ENCODE measurements around the gene POU6F2.

Gene POU6F2

GRCh38 chr7:39069896-39070881 is 92.5 kb downstream of the POU6F2 start:
- no peak for DNase-seq

DNA sequence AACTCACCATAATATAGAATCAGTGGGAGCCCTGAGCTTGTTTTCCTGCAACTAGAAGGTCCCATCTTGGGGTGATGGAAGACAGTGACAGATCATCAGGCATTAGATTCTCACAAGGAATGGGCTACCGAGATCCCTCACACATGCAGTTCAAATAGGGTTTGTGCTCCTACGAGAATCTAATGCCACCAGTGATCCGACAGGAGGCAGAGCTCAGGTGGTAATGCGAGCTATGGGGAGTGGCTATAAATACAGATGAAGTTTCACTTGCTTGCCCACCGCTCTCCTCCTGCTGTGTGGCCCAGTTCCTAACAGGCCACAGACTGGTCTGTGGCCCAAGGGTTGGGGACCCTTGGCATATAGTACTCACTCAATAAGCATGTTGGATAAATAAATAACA is 93.4 kb downstream of the POU6F2 start:
- DNase-seq, result no peak

DNA sequence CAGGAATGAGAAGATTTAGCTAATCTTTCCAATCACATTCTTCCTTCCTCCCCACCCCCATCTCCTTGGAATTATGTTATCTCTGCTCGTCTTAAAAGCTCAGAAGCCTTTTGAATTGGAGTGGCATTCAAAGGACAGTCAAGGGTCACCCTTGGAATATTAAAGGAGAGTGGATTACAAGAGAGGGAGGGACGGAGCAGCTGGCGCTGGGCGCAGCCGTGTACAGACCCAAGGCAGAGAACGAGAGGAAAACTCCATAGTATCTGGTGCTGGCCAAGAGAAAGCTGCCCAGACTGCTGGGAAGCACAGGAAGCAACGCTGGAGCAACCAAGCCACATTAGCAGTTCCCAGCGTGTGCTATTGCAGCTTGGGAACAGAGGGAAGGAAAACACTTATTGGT is 95.7 kb downstream of the POU6F2 start:
- DNase-seq, result no peak

GRCh38 chr7:39075210-39075609 is 97.5 kb downstream of the POU6F2 start:
- no peak for DNase-seq

DNA sequence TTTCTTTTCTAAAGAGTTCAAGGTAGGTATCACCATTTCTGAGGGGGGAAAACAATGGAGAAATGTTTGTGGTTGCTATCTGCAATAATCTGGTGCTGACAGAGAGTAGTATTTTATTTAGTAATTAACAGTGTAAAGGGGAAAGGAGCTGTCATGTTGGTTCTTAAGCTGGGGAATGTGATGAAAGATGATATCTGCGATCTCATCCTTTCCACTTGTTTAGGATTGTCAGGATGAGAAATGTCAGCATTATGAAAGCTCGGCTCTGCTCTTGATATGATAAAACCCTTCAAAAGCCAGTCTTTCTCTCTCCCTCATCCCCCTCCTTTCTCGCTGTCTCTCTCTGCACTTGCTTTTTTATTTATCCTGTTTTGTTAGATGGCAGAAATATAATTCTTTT is 106.1 kb downstream of the POU6F2 start:
- no peak for DNase-seq

- DNase-seq, result no peak
Measured at GRCh38 chr7:39084349-39084748, 106.6 kb downstream of the POU6F2 start.

GRCh38 chr7:39085189-39085588 is 107.5 kb downstream of the POU6F2 start:
- no peak for DNase-seq

DNA sequence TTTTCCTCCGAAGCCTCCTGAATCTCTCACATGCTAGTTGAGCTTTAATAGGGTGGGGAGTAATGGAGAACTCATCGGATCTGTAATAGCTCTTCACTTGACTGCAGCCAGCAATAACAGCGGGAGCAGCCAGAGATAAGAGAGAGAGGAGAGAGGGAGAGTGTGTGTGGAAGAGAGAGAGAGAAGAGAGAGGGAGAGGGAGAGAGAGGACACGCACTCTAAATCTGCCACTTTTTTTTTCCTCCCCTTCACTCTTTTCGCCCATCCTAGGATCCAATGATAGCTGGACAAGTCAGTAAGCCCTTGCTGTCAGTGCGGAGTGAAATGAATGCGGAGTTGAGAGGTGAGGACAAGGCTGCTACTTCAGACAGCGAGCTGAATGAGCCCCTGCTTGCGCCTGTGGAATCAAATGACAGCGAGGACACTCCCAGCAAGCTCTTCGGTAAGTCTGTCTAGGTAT is 107.9 kb downstream of the POU6F2 start:
- no peak for DNase-seq

DNA sequence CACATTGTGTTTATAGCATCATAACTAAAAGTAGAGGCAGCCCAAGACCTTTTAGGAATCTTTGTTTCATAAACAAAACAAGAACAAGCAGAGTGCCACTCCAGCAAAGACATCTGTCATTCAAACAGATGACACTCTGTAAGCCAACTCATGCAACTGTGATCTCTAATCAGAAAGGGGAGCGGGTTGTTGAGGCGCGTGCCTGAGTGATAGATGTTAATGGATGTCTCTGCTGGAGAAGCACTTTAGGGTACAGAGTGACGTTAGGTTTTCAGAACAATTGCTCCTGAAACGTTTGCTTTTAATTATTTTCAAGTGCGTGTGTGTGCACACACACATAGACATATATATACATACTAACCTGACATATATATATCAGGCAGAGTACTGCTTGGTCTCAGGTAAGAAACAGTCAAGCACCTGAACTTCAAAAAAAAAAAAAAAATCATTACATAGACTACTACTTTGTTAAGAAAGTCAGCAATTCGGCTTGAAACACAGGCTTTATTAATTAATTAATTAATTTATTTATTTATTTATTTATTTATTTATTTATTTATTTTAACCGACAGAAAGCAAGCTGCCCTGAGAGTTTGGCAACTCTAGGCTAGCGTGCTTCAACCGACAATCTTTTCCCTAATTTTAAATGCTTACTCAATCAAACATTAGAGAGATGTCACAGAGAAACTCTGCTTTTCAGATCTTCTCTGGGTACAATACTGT is 109.1 kb downstream of the POU6F2 start:
- no peak for DNase-seq

- no peak for DNase-seq
Measured at GRCh38 chr7:39088730-39089593, 111.3 kb downstream of the POU6F2 start.

- DNase-seq, result no peak
Measured at GRCh38 chr7:39091145-39091544, 113.4 kb downstream of the POU6F2 start.

GRCh38 chr7:39091774-39092173 is 114.1 kb downstream of the POU6F2 start:
- no peak for DNase-seq

- no peak for DNase-seq
Measured at GRCh38 chr7:39094731-39095130, 117.0 kb downstream of the POU6F2 start.

GRCh38 chr7:39095875-39096619 is 118.3 kb downstream of the POU6F2 start:
- DNase-seq, result no peak

- no peak for DNase-seq
Measured at GRCh38 chr7:39098506-39098905, 120.8 kb downstream of the POU6F2 start.

- DNase-seq, result no peak
Measured at GRCh38 chr7:39099146-39099545, 121.4 kb downstream of the POU6F2 start.

DNA sequence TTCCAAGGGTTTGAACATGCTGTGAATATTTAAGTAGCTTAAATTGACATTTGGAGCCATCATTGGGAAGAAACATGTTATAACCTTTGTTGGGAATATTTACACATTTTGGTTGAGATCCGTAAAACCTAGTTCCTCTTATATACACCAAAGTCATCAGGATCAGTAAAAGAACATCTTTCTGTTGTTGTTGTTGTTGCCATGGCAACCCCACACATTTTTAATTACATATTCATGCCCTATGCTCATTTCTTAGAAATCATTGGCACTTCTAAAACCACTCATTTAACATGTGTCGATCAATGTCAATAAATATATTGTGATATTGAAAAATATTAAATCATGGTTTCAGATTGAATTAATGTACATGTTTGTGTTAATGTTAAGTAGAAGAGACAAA is 122.6 kb downstream of the POU6F2 start:
- no peak for DNase-seq

DNA sequence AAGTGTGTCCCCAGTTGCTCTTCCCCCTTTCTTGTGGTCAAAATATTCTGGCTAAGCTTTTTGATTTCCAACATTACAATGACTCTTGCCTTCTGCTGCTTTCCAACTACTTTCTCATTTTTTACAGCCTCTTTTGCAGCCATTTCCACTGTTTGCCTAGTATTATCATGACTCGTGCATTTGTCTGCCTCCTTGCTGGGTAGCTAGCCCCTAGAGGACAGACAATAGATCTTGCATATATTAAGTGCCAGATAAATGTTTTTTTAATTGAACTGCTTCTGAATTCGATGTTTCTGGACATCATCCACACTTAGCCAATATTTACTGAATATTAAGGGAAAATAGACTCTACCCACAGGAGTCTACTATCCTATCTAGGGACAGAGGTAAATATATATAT is 124.5 kb downstream of the POU6F2 start:
- DNase-seq, result no peak

DNA sequence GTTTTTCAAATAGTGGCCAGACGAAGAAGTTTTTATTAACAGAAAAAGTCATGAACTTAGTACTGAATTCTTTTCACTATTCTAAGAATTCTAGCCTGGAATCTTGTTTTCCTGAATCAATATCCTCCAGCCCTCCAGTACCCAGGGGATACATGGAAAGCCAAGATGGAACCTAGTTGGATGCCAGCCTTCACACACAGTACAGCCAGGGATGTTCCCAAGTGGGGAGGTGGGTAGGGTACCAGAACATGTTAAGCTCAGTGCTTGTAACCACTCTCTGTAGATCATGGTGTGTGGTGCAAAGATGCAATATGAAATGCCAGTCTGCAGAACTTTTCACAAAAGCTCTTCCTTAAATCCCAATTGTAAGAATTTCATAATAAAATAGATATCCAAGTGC is 128.0 kb downstream of the POU6F2 start:
- DNase-seq, result no peak

DNA sequence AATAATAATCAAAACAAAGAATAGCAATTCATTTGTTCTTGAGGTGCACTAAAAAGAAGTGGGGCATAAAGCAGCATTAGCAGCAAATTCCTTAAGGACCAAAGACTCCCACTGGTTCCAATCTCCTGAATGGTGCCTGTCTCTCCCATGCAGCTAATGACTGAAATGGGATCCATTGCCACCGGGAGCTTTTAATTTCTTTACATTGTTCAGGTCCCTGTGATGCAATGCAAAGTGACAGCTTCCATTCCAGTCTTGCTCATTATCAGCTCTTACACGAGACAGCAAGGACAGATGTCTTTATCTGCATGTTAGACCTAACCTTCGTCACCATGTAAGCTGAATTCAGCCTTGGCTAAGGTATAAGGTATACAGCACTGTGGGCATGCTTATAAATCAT is 148.1 kb downstream of the POU6F2 start:
- no peak for DNase-seq

DNA sequence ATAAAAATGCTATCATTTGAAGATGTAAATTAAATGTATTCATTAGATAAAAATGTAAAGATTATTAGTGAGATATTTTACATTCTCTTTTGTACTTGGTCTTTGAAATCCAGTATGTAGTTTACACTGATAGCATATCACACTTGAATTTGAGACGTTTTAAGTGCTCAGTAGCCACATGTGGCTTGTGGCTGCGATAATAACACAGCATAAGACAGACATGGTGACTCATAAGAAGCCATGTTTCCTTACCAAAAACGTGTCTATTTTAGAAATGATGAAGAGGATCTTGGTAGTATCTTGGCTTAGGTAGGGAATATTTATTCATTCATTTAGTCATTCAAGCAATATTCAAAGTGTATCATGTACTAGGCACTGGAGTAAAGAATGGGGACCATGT is 149.3 kb downstream of the POU6F2 start:
- no peak for DNase-seq

DNA sequence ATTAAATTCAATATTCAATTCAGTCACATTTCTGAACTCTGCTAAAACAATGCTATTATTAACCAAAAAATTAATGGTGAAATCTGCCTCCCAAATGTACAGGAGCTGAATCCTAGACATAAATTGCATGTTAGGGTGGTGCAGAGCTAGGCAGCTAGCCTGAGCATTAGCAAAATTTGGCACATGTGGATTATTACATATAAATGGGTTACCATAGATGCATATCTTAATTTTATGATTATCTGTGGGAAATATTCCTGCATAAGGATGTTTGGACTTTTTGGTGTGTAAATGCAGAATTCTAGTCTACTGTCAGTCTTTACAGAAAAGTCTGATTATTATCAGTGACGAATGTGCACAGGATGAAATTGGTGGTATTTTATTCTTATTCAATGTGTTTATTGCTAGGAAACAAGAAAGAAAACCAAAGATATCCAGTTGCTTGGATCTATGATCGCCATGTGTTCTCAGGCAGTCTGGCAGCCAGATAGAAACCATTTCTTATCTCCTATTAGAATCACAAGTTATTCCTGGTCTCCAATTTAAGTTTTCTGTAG is 150.7 kb downstream of the POU6F2 start:
- no peak for DNase-seq

All from NCI-H2107 (cell line).